ENCODE results near the gene SRGAP3.

- no peak for TF ChIP-seq POLR2AphosphoS5 (IDR thresholded peaks at IDR 0.05)
- TF ChIP-seq CTCF (IDR thresholded peaks at IDR 0.05): no peak
- no peak for TF ChIP-seq EP300 (IDR thresholded peaks at IDR 0.05)
Measured at GRCh38 chr3:8953313-8953712, 296.1 kb downstream of the SRGAP3 start.

Data from gastroesophageal sphincter (tissue), 3 donors.